Measurements from ENCODE around the gene TNFRSF9. TPM values are rescaled to one million over a fixed set of nuclear protein-coding genes. Genes with fewer than 3 reads are reported as not detected.

Gene TNFRSF9
- total and polyA plus RNA-seq, 4 donors = under 0.01 to 0.09 (median 0.02) TPM; not detected in 1

DNA sequence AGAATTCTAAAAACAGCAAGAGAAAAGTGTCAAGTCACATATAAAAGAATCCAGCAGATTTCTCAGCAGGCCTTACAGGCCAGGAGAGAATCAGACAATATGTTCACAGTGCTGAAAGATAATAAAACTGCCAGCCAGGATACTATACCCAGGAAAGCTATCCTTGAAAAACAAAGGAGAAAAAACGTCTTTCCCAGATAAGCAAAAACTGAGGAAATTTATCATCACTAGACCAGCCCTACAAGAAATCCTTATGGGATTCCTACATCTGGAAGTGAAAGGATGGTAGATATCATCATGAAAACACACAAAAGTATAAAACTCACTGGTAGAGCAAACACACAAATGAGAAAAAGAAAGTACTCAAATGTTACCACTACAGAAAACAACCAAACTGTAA is 62.6 kb downstream of the TNFRSF9 start:
- no peaks in the 10 kb centered on the region for H3K36me3 ChIP-seq (ENCODE audit: control insufficient read depth in 4 of 4, insufficient read depth in 3 of 4, low read depth in 1 of 4, low read length in 3 of 4)
- TF ChIP-seq FOXA2 (IDR thresholded peaks at IDR 0.05) = no peak
- TF ChIP-seq SP1 (IDR thresholded peaks at IDR 0.05) = no peak
- no peak for TF ChIP-seq EGR1 (IDR thresholded peaks at IDR 0.05; ENCODE audit: low read depth in 2 of 2)
- TF ChIP-seq, protein P1, sequence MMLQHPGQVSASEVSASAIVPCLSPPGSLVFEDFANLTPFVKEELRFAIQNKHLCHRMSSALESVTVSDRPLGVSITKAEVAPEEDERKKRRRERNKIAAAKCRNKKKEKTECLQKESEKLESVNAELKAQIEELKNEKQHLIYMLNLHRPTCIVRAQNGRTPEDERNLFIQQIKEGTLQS (IDR thresholded peaks at IDR 0.05) = no peak
- TF ChIP-seq, protein P2, sequence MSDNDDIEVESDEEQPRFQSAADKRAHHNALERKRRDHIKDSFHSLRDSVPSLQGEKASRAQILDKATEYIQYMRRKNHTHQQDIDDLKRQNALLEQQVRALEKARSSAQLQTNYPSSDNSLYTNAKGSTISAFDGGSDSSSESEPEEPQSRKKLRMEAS (IDR thresholded peaks at IDR 0.05) = no peak
- no peak for TF ChIP-seq GABPA (IDR thresholded peaks at IDR 0.05 in 1 of 2, conservative IDR thresholded peaks at IDR 0.05 in 1 of 2)
- TF ChIP-seq, protein P3, sequence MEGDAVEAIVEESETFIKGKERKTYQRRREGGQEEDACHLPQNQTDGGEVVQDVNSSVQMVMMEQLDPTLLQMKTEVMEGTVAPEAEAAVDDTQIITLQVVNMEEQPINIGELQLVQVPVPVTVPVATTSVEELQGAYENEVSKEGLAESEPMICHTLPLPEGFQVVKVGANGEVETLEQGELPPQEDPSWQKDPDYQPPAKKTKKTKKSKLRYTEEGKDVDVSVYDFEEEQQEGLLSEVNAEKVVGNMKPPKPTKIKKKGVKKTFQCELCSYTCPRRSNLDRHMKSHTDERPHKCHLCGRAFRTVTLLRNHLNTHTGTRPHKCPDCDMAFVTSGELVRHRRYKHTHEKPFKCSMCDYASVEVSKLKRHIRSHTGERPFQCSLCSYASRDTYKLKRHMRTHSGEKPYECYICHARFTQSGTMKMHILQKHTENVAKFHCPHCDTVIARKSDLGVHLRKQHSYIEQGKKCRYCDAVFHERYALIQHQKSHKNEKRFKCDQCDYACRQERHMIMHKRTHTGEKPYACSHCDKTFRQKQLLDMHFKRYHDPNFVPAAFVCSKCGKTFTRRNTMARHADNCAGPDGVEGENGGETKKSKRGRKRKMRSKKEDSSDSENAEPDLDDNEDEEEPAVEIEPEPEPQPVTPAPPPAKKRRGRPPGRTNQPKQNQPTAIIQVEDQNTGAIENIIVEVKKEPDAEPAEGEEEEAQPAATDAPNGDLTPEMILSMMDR (IDR thresholded peaks at IDR 0.05; ENCODE audit: low read depth, low read length, missing input control) = no peak
- no peak overlapping the region for H3K4me3 ChIP-seq (ENCODE audit: low read depth in 1 of 3, low read length in 3 of 3)
- H3K27ac ChIP-seq (ENCODE audit: low read depth in 1 of 2, low read length in 2 of 2) = no peak overlapping the region
- peaks cover 0 to 5% (median under 1%) of the 10 kb centered on the region in 4 donors for H3K9me3 ChIP-seq (ENCODE audit: control insufficient read depth in 4 of 4, low read length in 3 of 4)
- no peaks in the 10 kb centered on the region for H3K4me1 ChIP-seq (ENCODE audit: control insufficient read depth in 4 of 4, insufficient read depth in 4 of 4, low read length in 3 of 4)
- 54% methylated on average over 1 of the region's 1 CpG for WGBS
- H3K9ac ChIP-seq (ENCODE audit: low read depth in 1 of 2, low read length in 2 of 2) = no peak overlapping the region
- peaks cover 0 to 3% (median 0%) of the 10 kb centered on the region in 4 donors for H3K27me3 ChIP-seq (ENCODE audit: control insufficient read depth in 4 of 4, insufficient read depth in 4 of 4, low read length in 3 of 4)
- no peak for DNase-seq (ENCODE audit: low spot score)

DNA sequence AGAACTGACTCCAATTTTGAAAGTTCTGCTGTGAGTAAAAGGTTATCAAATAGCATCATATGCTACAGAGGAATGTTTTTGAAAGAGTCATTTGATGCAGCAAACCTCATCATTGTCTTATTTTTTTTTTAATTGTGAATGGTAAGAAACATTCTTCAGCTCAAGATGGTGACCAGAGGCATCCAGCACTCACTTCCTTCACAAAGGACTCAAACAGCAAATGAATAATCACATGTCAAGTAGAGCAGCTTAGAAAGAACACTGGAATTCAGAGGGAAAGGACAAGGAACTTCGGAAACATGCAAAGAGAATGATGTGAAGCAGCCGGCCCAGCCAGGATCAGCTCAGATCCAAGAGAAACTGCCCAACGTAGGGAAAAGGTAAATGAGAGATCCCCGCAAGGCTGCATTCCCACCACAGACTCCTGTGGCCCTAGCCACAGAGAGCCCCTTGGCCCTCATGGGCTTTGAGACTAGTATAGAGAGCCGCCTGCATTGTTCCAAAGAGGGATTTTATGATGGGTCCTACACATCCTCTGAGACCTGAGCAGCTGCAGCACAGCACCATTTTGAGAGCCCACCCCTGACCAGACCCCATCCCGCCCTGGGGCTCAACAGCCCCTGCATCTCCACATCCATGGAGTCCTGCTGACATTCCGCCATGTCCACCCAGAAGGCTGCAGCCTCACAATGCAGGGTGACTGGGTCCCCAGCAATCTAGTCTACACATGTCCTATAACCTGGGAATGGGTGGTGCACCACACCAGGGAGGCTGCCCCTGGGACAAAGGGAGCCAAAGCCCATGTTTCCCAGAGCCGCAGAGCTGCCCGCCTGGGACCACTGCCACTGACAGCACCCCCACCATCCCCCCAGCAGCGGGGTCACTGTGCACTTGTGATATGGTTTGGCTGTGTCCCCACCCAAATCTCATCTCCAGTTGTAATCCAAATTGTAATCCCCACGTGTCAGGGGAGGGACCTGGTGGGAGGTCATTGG is 66.5 kb downstream of the TNFRSF9 start:
- H3K9me3 ChIP-seq (ENCODE audit: control insufficient read depth in 4 of 4, low read length in 3 of 4) = peaks cover 0 to 5% (median under 1%) of the 10 kb centered on the region in 4 donors
- no peak overlapping the region for H3K9ac ChIP-seq (ENCODE audit: low read depth in 1 of 2, low read length in 2 of 2)
- H3K4me3 ChIP-seq (ENCODE audit: low read depth in 1 of 3, low read length in 3 of 3) = no peak overlapping the region
- peaks cover 0 to 3% (median 0%) of the 10 kb centered on the region in 4 donors for H3K27me3 ChIP-seq (ENCODE audit: control insufficient read depth in 4 of 4, insufficient read depth in 4 of 4, low read length in 3 of 4)
- TF ChIP-seq RAD21 (IDR thresholded peaks at IDR 0.05) = no peak
- TF ChIP-seq, protein P4, sequence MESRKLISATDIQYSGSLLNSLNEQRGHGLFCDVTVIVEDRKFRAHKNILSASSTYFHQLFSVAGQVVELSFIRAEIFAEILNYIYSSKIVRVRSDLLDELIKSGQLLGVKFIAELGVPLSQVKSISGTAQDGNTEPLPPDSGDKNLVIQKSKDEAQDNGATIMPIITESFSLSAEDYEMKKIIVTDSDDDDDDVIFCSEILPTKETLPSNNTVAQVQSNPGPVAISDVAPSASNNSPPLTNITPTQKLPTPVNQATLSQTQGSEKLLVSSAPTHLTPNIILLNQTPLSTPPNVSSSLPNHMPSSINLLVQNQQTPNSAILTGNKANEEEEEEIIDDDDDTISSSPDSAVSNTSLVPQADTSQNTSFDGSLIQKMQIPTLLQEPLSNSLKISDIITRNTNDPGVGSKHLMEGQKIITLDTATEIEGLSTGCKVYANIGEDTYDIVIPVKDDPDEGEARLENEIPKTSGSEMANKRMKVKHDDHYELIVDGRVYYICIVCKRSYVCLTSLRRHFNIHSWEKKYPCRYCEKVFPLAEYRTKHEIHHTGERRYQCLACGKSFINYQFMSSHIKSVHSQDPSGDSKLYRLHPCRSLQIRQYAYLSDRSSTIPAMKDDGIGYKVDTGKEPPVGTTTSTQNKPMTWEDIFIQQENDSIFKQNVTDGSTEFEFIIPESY (IDR thresholded peaks at IDR 0.05) = no peak
- no peak for TF ChIP-seq SP1 (IDR thresholded peaks at IDR 0.05)
- TF ChIP-seq NR2F2 (IDR thresholded peaks at IDR 0.05) = no peak
- no peak for TF ChIP-seq RXRA (IDR thresholded peaks at IDR 0.05)
- TF ChIP-seq, protein P2 (IDR thresholded peaks at IDR 0.05) = no peak
- no peak for TF ChIP-seq YY1 (IDR thresholded peaks at IDR 0.05)
- TF ChIP-seq HNF4A (conservative IDR thresholded peaks at IDR 0.05) = no peak
- TF ChIP-seq FOXA1 (IDR thresholded peaks at IDR 0.05) = no peak
- TF ChIP-seq, protein P1 (IDR thresholded peaks at IDR 0.05) = no peak
- TF ChIP-seq FOXA2 (IDR thresholded peaks at IDR 0.05) = no peak
- no peak for TF ChIP-seq TAF1 (conservative IDR thresholded peaks at IDR 0.05)
- TF ChIP-seq EGR1 (IDR thresholded peaks at IDR 0.05; ENCODE audit: low read depth in 2 of 2) = no peak
- no peak for TF ChIP-seq JUND (IDR thresholded peaks at IDR 0.05)
- TF ChIP-seq HNF4G (IDR thresholded peaks at IDR 0.05) = no peak
- TF ChIP-seq GABPA (IDR thresholded peaks at IDR 0.05 in 1 of 2, conservative IDR thresholded peaks at IDR 0.05 in 1 of 2) = no peak
- TF ChIP-seq, protein P5, sequence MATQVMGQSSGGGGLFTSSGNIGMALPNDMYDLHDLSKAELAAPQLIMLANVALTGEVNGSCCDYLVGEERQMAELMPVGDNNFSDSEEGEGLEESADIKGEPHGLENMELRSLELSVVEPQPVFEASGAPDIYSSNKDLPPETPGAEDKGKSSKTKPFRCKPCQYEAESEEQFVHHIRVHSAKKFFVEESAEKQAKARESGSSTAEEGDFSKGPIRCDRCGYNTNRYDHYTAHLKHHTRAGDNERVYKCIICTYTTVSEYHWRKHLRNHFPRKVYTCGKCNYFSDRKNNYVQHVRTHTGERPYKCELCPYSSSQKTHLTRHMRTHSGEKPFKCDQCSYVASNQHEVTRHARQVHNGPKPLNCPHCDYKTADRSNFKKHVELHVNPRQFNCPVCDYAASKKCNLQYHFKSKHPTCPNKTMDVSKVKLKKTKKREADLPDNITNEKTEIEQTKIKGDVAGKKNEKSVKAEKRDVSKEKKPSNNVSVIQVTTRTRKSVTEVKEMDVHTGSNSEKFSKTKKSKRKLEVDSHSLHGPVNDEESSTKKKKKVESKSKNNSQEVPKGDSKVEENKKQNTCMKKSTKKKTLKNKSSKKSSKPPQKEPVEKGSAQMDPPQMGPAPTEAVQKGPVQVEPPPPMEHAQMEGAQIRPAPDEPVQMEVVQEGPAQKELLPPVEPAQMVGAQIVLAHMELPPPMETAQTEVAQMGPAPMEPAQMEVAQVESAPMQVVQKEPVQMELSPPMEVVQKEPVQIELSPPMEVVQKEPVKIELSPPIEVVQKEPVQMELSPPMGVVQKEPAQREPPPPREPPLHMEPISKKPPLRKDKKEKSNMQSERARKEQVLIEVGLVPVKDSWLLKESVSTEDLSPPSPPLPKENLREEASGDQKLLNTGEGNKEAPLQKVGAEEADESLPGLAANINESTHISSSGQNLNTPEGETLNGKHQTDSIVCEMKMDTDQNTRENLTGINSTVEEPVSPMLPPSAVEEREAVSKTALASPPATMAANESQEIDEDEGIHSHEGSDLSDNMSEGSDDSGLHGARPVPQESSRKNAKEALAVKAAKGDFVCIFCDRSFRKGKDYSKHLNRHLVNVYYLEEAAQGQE (IDR thresholded peaks at IDR 0.05) = no peak
- TF ChIP-seq, protein P3 (IDR thresholded peaks at IDR 0.05; ENCODE audit: low read depth, low read length, missing input control) = no peak
- no peak for DNase-seq (ENCODE audit: low spot score)
- H3K4me1 ChIP-seq (ENCODE audit: control insufficient read depth in 4 of 4, insufficient read depth in 4 of 4, low read length in 3 of 4) = no peaks in the 10 kb centered on the region
- no peak overlapping the region for H3K27ac ChIP-seq (ENCODE audit: low read depth in 1 of 2, low read length in 2 of 2)
- H3K36me3 ChIP-seq (ENCODE audit: control insufficient read depth in 4 of 4, insufficient read depth in 3 of 4, low read depth in 1 of 4, low read length in 3 of 4) = no peaks in the 10 kb centered on the region
- 76% methylated on average over 11 of the region's 11 CpGs for WGBS
